Duodenal mucosa (tissue), 2 donors: ENCODE data around the gene RICTOR.

Experiments
- H3K27ac ChIP-seq: one replicate; pipeline ENCODE4 v1.7.0; 2013; ENCODE audit warnings: low read depth, low read length
- H3K27me3 ChIP-seq, 2 donors: one replicate each; pipeline ENCODE4 v1.7.0; 2013; ENCODE audit warnings: low read length in 2 of 2, control low read depth in 1 of 2; ENCODE audit not compliant: insufficient read depth in 2 of 2, control insufficient read depth in 1 of 2
- H3K36me3 ChIP-seq, 2 donors: one replicate each; pipeline ENCODE4 v1.7.0; 2013; ENCODE audit warnings: low read length in 2 of 2, control low read depth in 1 of 2; ENCODE audit not compliant: insufficient read depth in 2 of 2, control insufficient read depth in 1 of 2
- H3K4me1 ChIP-seq, 2 donors: one replicate each; pipeline ENCODE4 v1.7.0; 2013; ENCODE audit warnings: low read length in 2 of 2, control low read depth in 1 of 2; ENCODE audit not compliant: insufficient read depth in 2 of 2, control insufficient read depth in 1 of 2
- H3K4me3 ChIP-seq, 2 donors: one replicate each; pipeline ENCODE4 v1.7.0; 2013; ENCODE audit warnings: low read length in 2 of 2, low read depth in 1 of 2
- H3K9ac ChIP-seq, 2 donors: one replicate each; pipeline ENCODE4 v1.7.0; 2013; ENCODE audit warnings: low read length in 2 of 2, low read depth in 1 of 2
- H3K9me3 ChIP-seq, 2 donors: one replicate each; pipeline ENCODE4 v1.7.0; 2013; ENCODE audit warnings: low read length in 2 of 2, control low read depth in 1 of 2; ENCODE audit not compliant: control insufficient read depth in 1 of 2

The RICTOR gene

DNA sequence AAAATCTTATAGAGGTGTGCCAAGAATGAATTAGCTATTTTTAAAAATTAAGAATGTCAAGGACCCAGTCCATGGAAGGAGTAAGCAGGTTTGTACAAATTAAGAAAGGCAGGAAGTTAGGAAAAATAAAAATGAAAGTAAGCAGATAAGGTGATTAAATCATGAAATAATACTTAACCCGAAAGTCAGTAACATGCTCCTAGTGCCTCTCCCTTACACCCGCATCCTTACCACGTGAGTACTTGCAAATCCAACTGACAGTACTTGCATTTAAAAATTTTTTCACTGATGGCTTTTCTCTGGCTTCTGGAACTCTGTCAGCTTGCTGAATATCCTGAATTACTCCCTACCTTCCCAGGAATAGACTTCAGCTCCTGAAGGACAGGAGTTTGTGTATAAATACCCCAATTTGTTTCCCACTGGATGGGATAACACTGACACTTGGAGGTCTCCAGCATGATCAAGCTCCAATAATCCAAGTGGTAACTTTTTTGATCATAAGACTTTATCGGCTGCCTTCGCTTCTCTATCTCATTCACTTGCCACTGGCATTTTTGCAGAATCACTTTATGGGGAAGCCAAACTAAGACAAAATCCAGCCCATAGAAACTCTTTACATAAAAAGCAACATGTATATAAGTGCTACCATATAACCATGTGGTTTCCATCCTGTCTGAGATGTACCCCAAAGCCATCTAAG is 41.6 kb upstream of the RICTOR start:
- no peaks in the 10 kb centered on the region for H3K4me1 ChIP-seq
- no peaks in the 10 kb centered on the region for H3K27me3 ChIP-seq
- H3K36me3 ChIP-seq = no peaks in the 10 kb centered on the region
- no peaks in the 10 kb centered on the region for H3K9me3 ChIP-seq
- no peak overlapping the region for H3K4me3 ChIP-seq
- H3K9ac ChIP-seq = no peak overlapping the region
- no peak overlapping the region for H3K27ac ChIP-seq

DNA sequence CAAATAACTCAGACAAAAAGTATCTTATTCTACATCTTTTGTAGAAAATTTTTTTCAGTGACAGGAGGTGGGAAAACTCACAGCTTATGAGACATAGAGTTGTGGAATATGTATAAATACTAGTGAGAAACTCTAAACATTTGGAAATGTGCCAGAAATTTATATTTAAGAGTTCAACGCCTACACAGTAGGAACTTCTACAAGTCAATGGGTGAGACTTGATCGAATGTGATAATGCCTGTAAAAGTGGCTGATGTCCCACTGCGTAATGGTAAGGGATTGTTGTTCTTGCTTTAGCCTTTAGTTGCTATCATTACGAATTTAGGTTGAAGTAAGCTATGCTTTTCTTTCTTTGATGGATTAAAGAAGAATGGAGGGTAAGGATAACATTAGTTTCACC is 40.0 kb upstream of the RICTOR start:
- Histone ChIP-seq H3K36me3 (no peaks in the 10 kb centered on the region), H3K27ac (no peak overlapping the region), H3K9me3 (no peaks in the 10 kb centered on the region), H3K9ac (no peak overlapping the region), H3K4me1 (no peaks in the 10 kb centered on the region), H3K4me3 (no peak overlapping the region), H3K27me3 (no peaks in the 10 kb centered on the region)

DNA sequence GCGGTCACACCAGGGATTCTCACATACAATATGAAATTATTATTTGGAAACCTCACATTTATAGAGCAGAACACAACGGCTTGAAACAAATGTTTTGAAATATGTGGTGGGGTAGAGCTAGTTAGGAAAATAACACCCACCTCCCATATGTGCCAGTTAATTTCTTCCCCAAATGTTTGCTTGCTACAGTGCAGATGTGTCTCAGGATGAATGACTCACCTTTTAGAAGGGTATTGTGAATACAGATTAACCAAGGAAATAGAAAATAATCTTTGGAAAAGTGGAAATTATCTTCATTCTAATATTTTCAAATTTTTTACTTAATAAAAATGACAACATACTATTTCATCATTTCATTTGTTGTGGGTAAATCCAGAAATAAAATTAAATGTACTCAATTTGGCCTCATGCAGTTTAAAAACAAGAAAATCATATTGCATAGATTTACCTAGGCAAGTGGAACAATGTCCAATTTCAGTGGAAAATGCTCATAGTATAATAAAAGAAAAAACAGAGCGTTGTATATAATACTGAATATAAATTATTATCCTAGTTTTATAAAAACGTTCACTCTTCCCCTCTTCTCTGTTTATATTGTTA is 39.3 kb upstream of the RICTOR start:
- H3K9me3 ChIP-seq = no peaks in the 10 kb centered on the region
- H3K4me1 ChIP-seq = no peaks in the 10 kb centered on the region
- no peaks in the 10 kb centered on the region for H3K36me3 ChIP-seq
- no peak overlapping the region for H3K9ac ChIP-seq
- H3K27ac ChIP-seq = no peak overlapping the region
- no peak overlapping the region for H3K4me3 ChIP-seq
- H3K27me3 ChIP-seq = no peaks in the 10 kb centered on the region

DNA sequence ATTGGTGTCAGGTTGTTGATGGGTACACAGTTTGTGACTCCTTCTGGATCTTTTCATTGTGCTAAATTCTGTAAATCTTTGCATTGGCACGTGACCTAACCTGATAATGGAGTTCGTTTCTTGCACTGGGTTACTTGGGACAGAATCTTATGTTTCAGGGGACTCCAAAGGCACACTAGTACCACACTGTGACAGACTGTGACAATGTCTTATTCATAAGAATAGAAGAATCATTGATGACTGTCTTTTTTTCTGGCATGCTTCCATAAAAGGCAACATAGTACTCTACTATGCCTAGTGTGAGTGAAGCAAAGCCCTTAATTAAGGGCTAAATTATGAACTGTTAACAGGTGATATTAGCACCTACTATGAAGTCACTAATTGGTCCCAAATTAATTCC is 35.4 kb upstream of the RICTOR start:
- Histone ChIP-seq H3K4me3 (no peak overlapping the region), H3K9me3 (no peaks in the 10 kb centered on the region), H3K36me3 (no peaks in the 10 kb centered on the region), H3K9ac (no peak overlapping the region), H3K4me1 (no peaks in the 10 kb centered on the region), H3K27me3 (no peaks in the 10 kb centered on the region), H3K27ac (no peak overlapping the region)

DNA sequence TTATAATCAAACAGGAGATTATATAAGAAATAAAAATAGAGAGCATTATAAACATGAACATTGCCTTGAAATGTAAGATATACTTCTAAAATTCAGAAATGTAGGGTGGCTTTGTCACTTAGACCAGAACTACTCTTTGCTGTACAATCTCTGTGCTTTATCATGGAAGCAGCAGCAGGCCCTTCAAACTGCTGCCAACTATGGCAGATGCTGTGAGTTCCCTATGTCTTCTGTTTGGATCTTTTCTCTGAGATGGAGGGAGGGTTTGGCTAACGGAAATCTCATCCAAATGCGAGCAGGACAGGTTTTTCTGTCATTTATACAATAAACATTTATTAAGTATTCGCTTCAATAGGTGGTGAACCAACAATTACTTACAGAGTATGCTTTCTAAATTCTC is 34.8 kb upstream of the RICTOR start:
- Histone ChIP-seq H3K9ac (no peak overlapping the region), H3K27me3 (no peaks in the 10 kb centered on the region), H3K4me3 (no peak overlapping the region), H3K36me3 (no peaks in the 10 kb centered on the region), H3K27ac (no peak overlapping the region), H3K9me3 (no peaks in the 10 kb centered on the region), H3K4me1 (no peaks in the 10 kb centered on the region)

DNA sequence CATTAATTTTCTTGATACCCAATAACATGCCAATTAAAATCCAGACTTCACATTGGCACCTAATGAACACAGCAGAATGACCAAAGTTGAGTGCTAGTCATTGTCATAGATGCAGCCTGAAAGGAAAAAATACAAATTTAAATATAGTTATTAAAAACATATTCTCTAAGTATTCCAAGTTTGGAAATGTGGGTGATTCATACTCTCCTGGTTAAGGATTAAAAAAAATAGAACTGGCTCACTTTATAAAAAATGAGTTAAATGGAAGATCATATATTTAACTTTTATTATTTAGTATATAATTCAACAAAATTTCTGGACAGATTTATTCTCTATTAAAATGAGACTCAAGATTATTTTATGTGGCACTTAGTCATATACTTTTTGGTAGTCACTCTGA is 33.2 kb upstream of the RICTOR start:
- Histone ChIP-seq H3K27me3 (no peaks in the 10 kb centered on the region), H3K27ac (no peak overlapping the region), H3K4me3 (no peak overlapping the region), H3K4me1 (no peaks in the 10 kb centered on the region), H3K9ac (no peak overlapping the region), H3K9me3 (no peaks in the 10 kb centered on the region), H3K36me3 (no peaks in the 10 kb centered on the region)

DNA sequence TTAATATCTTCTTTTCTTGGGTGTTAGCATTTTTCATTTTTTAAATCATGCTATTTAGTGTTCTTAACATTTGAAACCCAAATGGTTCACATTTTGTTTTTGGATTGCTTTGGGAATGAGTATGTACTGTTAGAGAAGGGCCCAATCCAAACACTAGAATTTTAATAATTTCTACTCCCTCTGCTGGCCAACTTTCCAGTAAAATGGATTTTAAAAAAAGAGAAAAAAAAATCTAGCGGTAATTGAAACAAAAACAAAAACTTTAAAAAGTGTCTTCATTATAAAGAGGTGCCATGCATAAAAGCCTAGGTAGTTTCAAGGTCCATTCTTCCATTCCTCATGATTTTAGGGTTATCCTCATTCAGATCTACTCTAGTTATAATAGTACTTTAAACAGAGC is 32.1 kb upstream of the RICTOR start:
- Histone ChIP-seq H3K4me1 (no peaks in the 10 kb centered on the region), H3K9ac (no peak overlapping the region), H3K27me3 (no peaks in the 10 kb centered on the region), H3K9me3 (no peaks in the 10 kb centered on the region), H3K36me3 (no peaks in the 10 kb centered on the region), H3K27ac (no peak overlapping the region), H3K4me3 (no peak overlapping the region)

DNA sequence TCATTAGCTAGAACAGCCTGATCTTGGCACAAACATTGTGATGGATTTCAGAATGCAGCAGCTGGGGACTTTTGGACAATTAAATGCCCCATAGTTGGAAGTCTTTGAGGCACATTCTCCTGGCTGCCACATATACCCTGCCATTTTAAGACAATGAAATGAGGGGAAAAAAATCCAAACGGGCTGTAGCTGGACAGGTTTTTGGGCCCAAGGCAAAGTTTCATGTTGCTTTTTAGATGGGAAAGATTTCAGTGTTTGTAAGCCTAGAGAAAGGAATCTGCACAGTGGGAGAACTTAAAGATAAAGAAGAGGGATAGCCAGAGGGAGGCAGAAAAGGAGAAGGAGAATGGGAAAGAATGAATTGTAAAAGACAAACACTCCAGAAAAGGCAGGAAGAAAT is 30.0 kb upstream of the RICTOR start:
- H3K27ac ChIP-seq = no peak overlapping the region
- no peak overlapping the region for H3K9ac ChIP-seq
- H3K4me3 ChIP-seq = no peak overlapping the region
- no peaks in the 10 kb centered on the region for H3K27me3 ChIP-seq
- no peaks in the 10 kb centered on the region for H3K4me1 ChIP-seq
- no peaks in the 10 kb centered on the region for H3K36me3 ChIP-seq
- H3K9me3 ChIP-seq = no peaks in the 10 kb centered on the region

DNA sequence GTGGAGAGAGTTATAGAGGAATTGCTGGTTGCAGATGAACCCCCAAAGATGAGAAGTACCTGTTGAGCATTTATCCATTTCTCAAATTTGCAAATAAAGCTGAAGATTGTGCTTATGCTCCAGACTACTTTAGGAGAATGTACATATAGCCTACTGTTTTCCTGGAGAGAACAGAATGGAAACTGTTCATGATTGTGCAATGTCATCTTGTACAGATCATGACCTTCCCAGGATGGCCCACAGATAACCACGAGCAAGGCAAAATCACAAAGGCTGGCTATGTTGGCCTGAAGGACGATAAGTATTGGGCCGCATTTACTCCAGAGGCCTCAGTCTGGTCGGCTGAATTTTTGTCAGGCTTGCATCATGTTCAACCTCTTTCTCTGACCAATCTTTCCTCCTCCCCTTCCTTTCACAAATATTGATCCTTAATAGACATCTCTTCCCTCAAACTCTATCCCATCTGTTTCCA is 28.5 kb upstream of the RICTOR start:
- no peaks in the 10 kb centered on the region for H3K36me3 ChIP-seq
- H3K4me1 ChIP-seq = no peaks in the 10 kb centered on the region
- no peaks in the 10 kb centered on the region for H3K9me3 ChIP-seq
- H3K4me3 ChIP-seq = no peak overlapping the region
- no peaks in the 10 kb centered on the region for H3K27me3 ChIP-seq
- no peak overlapping the region for H3K27ac ChIP-seq
- H3K9ac ChIP-seq = no peak overlapping the region

DNA sequence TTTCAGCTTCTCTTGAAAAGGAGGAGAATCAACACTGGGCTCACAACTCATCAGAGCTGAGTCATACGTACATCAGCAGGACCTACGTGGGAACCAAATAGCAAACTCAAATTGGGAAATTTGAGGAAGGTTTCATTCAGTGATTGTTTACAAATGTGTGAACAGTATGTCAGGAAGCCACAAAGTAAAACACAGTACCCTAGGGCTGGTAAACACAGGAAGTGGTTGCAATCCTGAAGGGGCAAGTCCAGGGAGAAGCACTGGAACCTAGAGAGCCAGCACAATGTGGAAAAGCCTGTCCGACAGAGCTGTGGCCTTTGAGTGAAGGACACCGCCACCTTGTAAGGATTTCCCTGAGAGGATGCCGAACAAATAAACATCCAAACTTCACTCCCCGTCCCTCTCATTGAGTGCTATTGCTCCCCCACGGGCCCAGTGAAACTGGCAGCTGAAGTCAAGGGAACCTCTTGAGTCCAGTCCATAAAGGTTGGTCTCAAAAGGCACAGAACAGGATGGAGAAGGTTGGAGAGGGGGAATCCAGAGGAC is 26.7 kb upstream of the RICTOR start:
- no peaks in the 10 kb centered on the region for H3K9me3 ChIP-seq
- H3K36me3 ChIP-seq = no peaks in the 10 kb centered on the region
- H3K4me1 ChIP-seq = no peaks in the 10 kb centered on the region
- no peak overlapping the region for H3K4me3 ChIP-seq
- H3K9ac ChIP-seq = no peak overlapping the region
- no peaks in the 10 kb centered on the region for H3K27me3 ChIP-seq
- no peak overlapping the region for H3K27ac ChIP-seq
